Right lobe of liver (tissue), 6 donors: ENCODE data around the gene ADISSP. TPM values are rescaled to one million over a fixed set of nuclear protein-coding genes. Genes with fewer than 3 reads are reported as not detected.
A peak's percentile ranks its signal among the peaks of the same experiment; 100 is the strongest.

Experiments
- ATAC-seq, 4 donors: fragments of 200-7000 bp; cut with Tn5 transposase; one replicate each; pipeline ENCODE4 v1.9.1; 2020; ENCODE audit warnings: mild to moderate bottlenecking in 4 of 4, moderate library complexity in 4 of 4
- DNase-seq, 3 donors: peaks; one replicate each; pipeline ENCODE4 v3.0.0-alpha.2; 2020
- H3K27ac ChIP-seq, 3 donors: fragments of 200-600 bp; one replicate each; pipeline ENCODE4 v1.8.0; 2022
- H3K27me3 ChIP-seq, 2 donors: fragments of 200-600 bp; one replicate each; pipeline ENCODE4 v1.8.0; 2022
- H3K36me3 ChIP-seq, 4 donors: fragments of 200-600 bp; sonication (generic) in 1 of 4; one replicate each; pipeline versions ENCODE4 v1.5.1 to v1.8.0; 2017 to 2022; ENCODE audit warnings: control low read depth in 1 of 4
- H3K4me1 ChIP-seq, 4 donors: fragments of 200-600 bp; sonication (generic) in 1 of 4; one replicate each; pipeline versions ENCODE4 v1.5.1 to v1.8.0; 2017 to 2022; ENCODE audit warnings: control low read depth in 1 of 4
- H3K4me3 ChIP-seq, 3 donors: fragments of 200-600 bp; one replicate each; pipeline ENCODE4 v1.8.0; 2022
- H3K9me3 ChIP-seq, 4 donors: fragments of 200-600 bp; sonication (generic) in 1 of 4; one replicate each; pipeline versions ENCODE4 v1.5.1 to v1.8.0; 2017 to 2022; ENCODE audit warnings: control low read depth in 1 of 4
- CTCF ChIP-seq, 4 donors: fragments of 200-600 bp in 3 of 4; fragments of 450-650 bp in 1 of 4; IDR thresholded peaks; one replicate each; pipeline versions ENCODE4 v1.5.1 to v1.8.0; 2016 to 2022; ENCODE audit warnings: antibody characterized with exemption in 4 of 4, mild to moderate bottlenecking in 2 of 4
- POLR2A ChIP-seq: fragments of 450-650 bp; IDR thresholded peaks from one replicate; pipeline ENCODE4 v1.6.1; 2017; ENCODE audit warnings: antibody characterized with exemption, mild to moderate bottlenecking
- WGBS: methylation state at CpG from one replicate; pipeline ENCODE4 v1.1.6; 2018; ENCODE audit warnings: low coverage, low lambda C conversion rate; ENCODE audit not compliant: insufficient coverage; ENCODE audit errors: missing lambda C conversion rate; 5-methylcytosine and 5-hydroxymethylcytosine counted together
- intact Hi-C, 2 donors: fragments of 100-400 bp; cut with DNase I; formaldehyde crosslinking; loops; one replicate each; pipeline versions ENCODE4 v1.11.2 to v1.14.1; 2022
- total RNA-seq, 6 experiments: library from RNA; depleted of rRNA in 2 of 6; stranded (reverse); fragments of >200 nt in 2 of 6; fragmentation: NEBNext Ultra II Directional in 3 of 6; extraction: Animal tissue kit (Norgen Biotek cat#: 25700) in 3 of 6; gene quantifications; one replicate each; pipeline versions ENCODE4 v1.1.0 to v1.2.4, GENCODE V29; 2016 to 2023
- donor health status: DM: no; HTN: yes; CAD: no.
- donor health status: DM: no; HTN: no; CAD: no.
- donor health status: DM: no; HTN: no; CAD: no.
- donor health status: DM: no; HTN: yes; CAD: no.
- donor health status: DM: no; HTN: yes; CAD: no.

Gene ADISSP
- total RNA-seq, 6 experiments from 2014 or later = 9.6 to 11.7 (median 9.9) TPM

DNA sequence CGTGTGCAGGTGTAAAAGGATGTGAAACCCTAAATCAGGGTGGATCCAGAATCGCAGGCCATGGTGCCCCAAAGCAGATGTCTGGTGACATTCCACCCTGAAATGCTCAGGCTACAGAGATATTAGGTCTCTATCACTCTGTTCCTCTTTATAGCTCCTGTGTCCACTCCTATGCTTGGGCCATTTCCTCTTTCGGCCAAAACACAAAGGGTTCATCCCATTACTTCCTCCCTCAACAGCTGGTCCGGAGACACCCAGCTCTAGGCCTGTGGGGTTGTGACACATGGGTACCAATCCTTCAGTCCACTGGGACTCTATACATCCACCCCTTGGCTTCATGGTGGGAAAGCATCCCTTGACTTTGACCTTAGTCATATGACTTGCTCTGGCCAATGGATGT lies 53.5 kb downstream of the ADISSP start:
- Histone ChIP-seq H3K27me3 (no peaks in the 10 kb centered on the region), H3K4me1 (no peaks in the 10 kb centered on the region), H3K4me3 (no peak overlapping the region), H3K9me3 (no peaks in the 10 kb centered on the region), H3K27ac (no peak overlapping the region), H3K36me3 (no peaks in the 10 kb centered on the region)
- intact Hi-C loops = no loop called here
- DNase-seq (no peak), ATAC-seq (peak; percentile 21 to 38 (median 28))
- WGBS = 42% methylated on average over 2 of the region's 4 CpGs
- no peak for TF ChIP-seq POLR2A
- no peak for TF ChIP-seq CTCF (IDR thresholded peaks at IDR 0.05)

- ATAC-seq (peak; percentile 50 to 61 (median 53)), DNase-seq (peak in 2 of 3 donors; percentile 72 to 76)
- 44% methylated on average over 7 of the region's 15 CpGs for WGBS
- H3K9me3 ChIP-seq = no peaks in the 10 kb centered on the region
- peak within 1 kb of the TSS in 1 of 3 donors; percentile 21 for H3K4me3 ChIP-seq
- TF ChIP-seq CTCF (IDR thresholded peaks at IDR 0.05) (no peak), POLR2A (no peak)
- intact Hi-C loops = no loop called here
- no peaks in the 10 kb centered on the region for H3K4me1 ChIP-seq
- no peak within 1 kb of the TSS for H3K27ac ChIP-seq
- no peaks in the 10 kb centered on the region for H3K27me3 ChIP-seq
- no peaks in the 10 kb centered on the region for H3K36me3 ChIP-seq
These were observed 55.2 kb downstream of the ADISSP start, which contains the start of gene SIGLEC1 for GRCh38 chr20:3712279-3712873. Gene SIGLEC1, minus strand, starts transcription at chr20:3712600. Its CDS starts 5,472 bp downstream, at chr20:3707128.

GRCh38 chr20:3711484-3711941 lies 56.0 kb downstream of the ADISSP start:
- H3K27ac ChIP-seq = no peak overlapping the region
- no peaks in the 10 kb centered on the region for H3K36me3 ChIP-seq
- no peak for TF ChIP-seq CTCF (IDR thresholded peaks at IDR 0.05)
- TF ChIP-seq POLR2A = no peak
- intact Hi-C loops = no loop called here
- no peaks in the 10 kb centered on the region for H3K27me3 ChIP-seq
- DNase-seq (peak in 1 of 3 donors; percentile 2), ATAC-seq (peak; percentile 6 to 20 (median 8))
- peak overlapping the region in 1 of 3 donors; percentile 21 for H3K4me3 ChIP-seq
- no peaks in the 10 kb centered on the region for H3K9me3 ChIP-seq
- 72% methylated on average over 3 of the region's 4 CpGs for WGBS
- H3K4me1 ChIP-seq = no peaks in the 10 kb centered on the region

- ATAC-seq (peak; percentile 53 to 69 (median 68)), DNase-seq (peak; percentile 65 to 76 (median 73))
- Histone ChIP-seq H3K36me3 (no peaks in the 10 kb centered on the region), H3K27me3 (no peaks in the 10 kb centered on the region), H3K4me1 (no peaks in the 10 kb centered on the region), H3K9me3 (no peaks in the 10 kb centered on the region), H3K27ac (no peak overlapping the region), H3K4me3 (peak overlapping the region in 1 of 3 donors; percentile 19)
- 57% methylated on average over 3 of the region's 18 CpGs for WGBS
- TF ChIP-seq POLR2A (no peak), CTCF (IDR thresholded peaks at IDR 0.05) (peak; percentile 80 to 97 (median 93))
- intact Hi-C loops = no loop called here
These were observed 56.7 kb downstream of the ADISSP start for GRCh38 chr20:3710703-3711483.
